Omental fat pad (tissue), 4 donors: ENCODE data around the gene CWF19L1. TPM values are rescaled to one million over a fixed set of nuclear protein-coding genes. Genes with fewer than 3 reads are reported as not detected.

Experiments used
- ATAC-seq: fragments of 150-250 bp; one replicate; pipeline ENCODE4 v1.9.1; 2016; ENCODE audit warnings: mild to moderate bottlenecking, moderate library complexity; ENCODE audit not compliant: low FRiP score
- DNase-seq: peaks from one replicate; pipeline ENCODE4 v3.0.0-alpha.2; 2019; ENCODE audit warnings: low spot score
- CTCF ChIP-seq, 3 donors: fragments of 450-650 bp; IDR thresholded peaks; one replicate each; pipeline ENCODE4 v1.5.1; 2016 to 2017; ENCODE audit warnings: antibody characterized with exemption in 3 of 3, mild to moderate bottlenecking in 3 of 3, moderate library complexity in 2 of 3
- total RNA-seq, 4 donors: library from RNA; depleted of rRNA; stranded (reverse); fragments of >200 nt; gene quantifications; one replicate each; pipeline ENCODE4 v1.1.0, GENCODE V29; 2016

CWF19L1 gene
- total RNA-seq, 4 donors from 2014 or later = 14.4 to 24.9 (median 16.6) TPM

GRCh38 chr10:100223879-100224278 lies 43.6 kb downstream of the CWF19L1 start:
- DNase-seq (no peak), ATAC-seq (no peak)
- TF ChIP-seq CTCF (IDR thresholded peaks at IDR 0.05) = no peak

- DNase-seq (no peak), ATAC-seq (no peak)
- no peak for TF ChIP-seq CTCF (IDR thresholded peaks at IDR 0.05)
Measured at GRCh38 chr10:100222529-100222928, 44.9 kb downstream of the CWF19L1 start.

- ATAC-seq (no peak), DNase-seq (no peak)
- TF ChIP-seq CTCF (IDR thresholded peaks at IDR 0.05) = no peak
Measured at GRCh38 chr10:100216006-100216405, 51.4 kb downstream of the CWF19L1 start.

GRCh38 chr10:100209303-100209702 lies 58.1 kb downstream of the CWF19L1 start:
- DNase-seq (no peak), ATAC-seq (no peak)
- TF ChIP-seq CTCF (IDR thresholded peaks at IDR 0.05) = no peak

- DNase-seq (no peak), ATAC-seq (no peak)
- no peak for TF ChIP-seq CTCF (IDR thresholded peaks at IDR 0.05)
Measured at GRCh38 chr10:100208276-100208675, 59.2 kb downstream of the CWF19L1 start.

- no peak for DNase-seq
Measured at GRCh38 chr10:100204370-100204769, 63.1 kb downstream of the CWF19L1 start.

More at GRCh38 chr10:100204370-100204769, 63.1 kb downstream of the CWF19L1 start:
- ATAC-seq = no peak
- no peak for TF ChIP-seq CTCF (IDR thresholded peaks at IDR 0.05)
